GM18909 (cell line): ENCODE measurements around the gene SLAIN2.

Experiments
- ATAC-seq: cut with Tn5 transposase; IDR thresholded peaks from one replicate; pipeline ENCODE4 v1.9.1; 2021; ENCODE audit warnings: mild to moderate bottlenecking; ENCODE audit not compliant: unreplicated experiment, poor library complexity

Gene SLAIN2

GRCh38 chr4:48367016-48367415 is 25.7 kb downstream of the SLAIN2 start:
- no peak for ATAC-seq

- no peak for ATAC-seq
Measured at GRCh38 chr4:48368389-48368788, 27.1 kb downstream of the SLAIN2 start.

DNA sequence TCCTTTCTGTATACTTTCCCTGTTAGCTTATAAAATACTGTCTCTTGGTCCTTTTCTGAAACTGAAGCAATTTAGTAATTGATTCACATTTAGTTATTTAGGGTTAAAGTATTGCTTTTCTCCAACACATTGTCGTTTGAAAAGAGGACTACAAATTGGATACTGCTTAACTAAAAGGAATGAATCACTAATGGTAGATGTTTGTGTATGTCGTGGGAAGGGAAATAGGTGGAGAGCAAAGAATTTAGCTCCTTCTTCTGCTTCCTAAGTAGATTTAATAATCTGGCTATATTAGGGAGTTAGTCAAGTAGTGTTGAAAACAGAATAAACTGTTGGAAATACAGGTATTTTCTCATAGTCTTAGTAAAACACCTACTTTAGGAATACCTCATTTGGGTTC is 27.9 kb downstream of the SLAIN2 start:
- ATAC-seq, result no peak

- ATAC-seq, result no peak
Measured at GRCh38 chr4:48369771-48370170, 28.4 kb downstream of the SLAIN2 start.

DNA sequence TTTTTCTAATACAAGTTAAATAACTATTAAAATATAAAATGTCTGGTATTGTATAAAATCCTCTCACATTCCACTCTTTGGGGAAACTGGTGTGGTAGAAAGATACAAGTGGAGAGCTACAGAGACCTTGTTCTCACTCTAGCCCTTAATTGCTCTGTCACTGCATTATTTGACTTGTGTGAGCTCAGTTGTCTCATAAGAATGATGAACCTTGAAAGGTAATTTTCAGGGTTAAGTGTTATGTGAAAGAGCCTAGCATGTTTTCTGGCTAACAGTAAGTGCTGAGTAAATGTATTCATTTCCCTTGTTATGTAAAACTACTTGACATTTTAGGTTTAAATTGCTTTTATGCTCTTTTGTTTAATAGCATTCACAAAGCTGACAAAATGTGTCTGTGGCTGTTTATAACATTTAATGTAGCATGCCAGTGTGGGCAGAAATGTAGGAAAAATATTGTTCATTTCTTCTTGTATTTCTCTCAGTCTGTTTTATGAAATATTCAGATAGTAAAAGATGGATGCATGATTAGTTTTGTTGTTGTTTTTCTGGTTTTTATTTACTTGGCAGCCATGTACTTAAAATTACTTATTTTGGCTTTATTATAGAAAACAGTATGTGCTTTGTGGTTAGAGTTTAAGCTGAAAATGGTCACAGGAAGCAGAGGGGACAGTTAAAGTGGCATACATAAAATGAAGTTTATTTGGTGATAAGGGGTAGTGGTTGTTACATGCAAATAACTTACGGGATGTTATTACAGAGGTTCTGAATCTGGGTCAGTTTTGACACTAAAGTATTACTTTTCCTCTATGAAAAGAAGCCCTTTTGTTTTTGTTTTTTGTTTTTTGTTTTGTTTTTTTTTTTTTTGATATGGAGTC is 29.2 kb downstream of the SLAIN2 start:
- no peak for ATAC-seq

GRCh38 chr4:48372272-48372671 is 30.9 kb downstream of the SLAIN2 start:
- no peak for ATAC-seq

DNA sequence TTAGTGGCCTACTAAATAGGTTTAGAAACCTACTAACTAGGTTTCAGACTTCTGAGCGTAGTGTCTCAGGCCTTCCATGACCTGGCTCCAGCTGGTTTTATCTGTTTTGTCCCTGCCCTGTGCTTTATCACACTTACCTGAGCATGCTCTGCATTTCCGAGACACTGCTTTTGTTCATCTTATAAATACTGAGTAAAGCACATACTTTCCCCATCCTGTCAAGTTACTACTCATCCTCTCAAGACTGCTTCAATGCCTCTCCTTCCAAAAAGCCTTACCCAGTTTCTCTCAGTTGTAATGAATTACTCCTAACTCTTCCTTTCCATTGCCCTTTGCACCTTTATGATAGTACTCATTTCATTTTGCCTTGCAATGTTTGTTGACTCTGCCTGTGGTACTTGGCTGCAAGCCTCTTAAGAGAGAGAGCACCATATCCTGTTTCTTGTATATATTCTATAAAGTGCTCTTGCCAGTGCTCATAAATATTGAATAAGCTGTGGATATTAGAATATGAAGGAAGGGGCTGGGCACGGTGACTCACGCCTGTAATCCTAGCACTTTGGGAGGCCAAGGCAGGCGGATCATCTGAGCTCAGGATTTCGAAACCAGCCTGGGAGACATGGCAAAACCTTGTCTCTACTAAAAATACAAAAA is 34.4 kb downstream of the SLAIN2 start:
- ATAC-seq, result no peak

GRCh38 chr4:48379587-48380180 is 38.4 kb downstream of the SLAIN2 start:
- no peak for ATAC-seq

DNA sequence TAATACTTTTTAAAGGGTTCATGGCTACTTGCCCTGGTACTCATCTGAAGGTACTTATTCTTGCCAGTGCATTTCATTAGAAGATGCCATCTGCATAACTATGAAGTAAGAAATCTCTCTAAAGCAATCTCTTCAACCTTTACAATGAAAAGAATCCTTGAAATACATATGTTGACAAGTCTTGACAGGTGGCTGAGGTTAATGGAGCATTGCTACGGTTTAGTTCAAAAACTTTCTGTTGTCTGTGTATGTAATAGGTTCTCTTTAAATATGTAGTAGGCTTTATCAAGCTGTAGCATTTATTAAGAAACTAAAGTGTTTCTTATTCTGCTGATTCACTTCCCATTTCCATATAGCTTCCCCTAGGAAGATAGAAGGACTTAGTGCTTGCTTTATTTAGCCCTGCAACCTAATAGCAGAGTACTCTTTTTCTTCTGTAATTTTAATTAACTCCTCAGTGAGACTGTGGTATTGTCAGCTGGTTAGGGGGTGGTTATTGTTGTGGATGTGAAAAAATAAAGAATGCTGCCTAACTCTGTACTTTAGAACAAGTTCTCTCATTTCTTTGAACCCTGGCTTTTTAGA is 39.3 kb downstream of the SLAIN2 start:
- ATAC-seq, result no peak

- ATAC-seq, result no peak
Measured at GRCh38 chr4:48388525-48389154, 47.3 kb downstream of the SLAIN2 start.

DNA sequence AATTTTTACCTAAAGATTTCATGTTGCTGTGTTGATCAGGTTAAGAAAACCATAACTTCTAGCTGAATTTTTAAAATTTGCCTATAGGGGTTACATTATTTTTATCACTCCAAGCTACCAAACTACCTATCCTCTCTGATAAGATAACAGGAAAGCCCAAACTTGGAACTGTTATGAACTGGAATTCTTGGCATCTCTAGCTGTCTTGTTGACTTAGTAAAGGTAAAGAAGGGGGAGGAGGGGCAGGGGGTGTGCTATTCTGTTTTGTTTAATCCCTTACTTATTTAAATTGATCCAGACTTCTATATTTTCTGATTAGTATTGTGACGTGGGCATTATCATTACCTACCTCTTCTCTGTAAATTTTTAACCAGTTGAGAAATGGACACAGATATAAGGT is 54.7 kb downstream of the SLAIN2 start:
- no peak for ATAC-seq

DNA sequence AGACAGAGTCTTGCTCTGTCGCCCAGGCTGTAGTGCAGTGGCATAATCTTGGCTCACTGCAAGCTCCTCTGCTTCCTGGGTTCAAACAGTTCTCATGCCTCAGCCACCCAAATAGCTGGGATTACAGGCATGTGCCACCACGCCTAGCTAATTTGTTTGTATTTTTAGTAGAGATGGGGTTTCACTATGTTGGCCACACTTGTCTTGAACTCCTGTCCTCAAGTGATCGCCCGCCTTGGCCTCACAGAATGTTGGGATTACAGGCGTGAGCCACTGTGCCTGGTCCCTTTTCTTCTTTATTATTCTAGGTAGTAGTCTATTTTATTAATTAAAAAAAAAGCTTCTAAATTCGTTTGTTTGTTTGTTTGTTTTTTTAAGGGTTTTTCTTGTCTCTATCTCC is 59.1 kb downstream of the SLAIN2 start:
- no peak for ATAC-seq

- no peak for ATAC-seq
Measured at GRCh38 chr4:48403358-48403757, 62.0 kb downstream of the SLAIN2 start.

- ATAC-seq, result no peak
Measured at GRCh38 chr4:48403779-48404178, 62.5 kb downstream of the SLAIN2 start.

DNA sequence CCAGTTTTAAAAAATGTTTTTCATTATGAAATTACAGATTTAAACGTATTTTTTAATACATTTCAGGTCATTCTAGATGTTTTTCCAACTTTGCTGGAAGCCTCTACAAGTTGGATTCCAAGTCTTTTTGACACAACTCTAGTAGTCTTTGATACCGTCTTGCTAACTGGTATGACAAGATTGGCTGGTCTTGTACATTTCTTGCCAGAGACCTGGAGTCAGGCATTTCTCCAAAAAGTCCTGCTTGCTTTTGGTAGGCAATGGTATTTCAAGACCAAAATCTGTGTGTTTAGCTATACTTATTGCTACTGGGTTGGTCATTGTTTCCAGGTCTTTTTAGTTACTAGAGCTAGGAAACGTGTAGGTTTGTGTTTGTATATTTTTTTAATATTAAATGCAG is 64.6 kb downstream of the SLAIN2 start:
- ATAC-seq, result no peak

- no peak for ATAC-seq
Measured at GRCh38 chr4:48409203-48409602, 67.9 kb downstream of the SLAIN2 start.

GRCh38 chr4:48410812-48411211 is 69.5 kb downstream of the SLAIN2 start:
- ATAC-seq, result no peak

- ATAC-seq, result no peak
Measured at GRCh38 chr4:48420144-48420543, 78.8 kb downstream of the SLAIN2 start.

- ATAC-seq, result no peak
Measured at GRCh38 chr4:48421101-48421500, 79.8 kb downstream of the SLAIN2 start.

- ATAC-seq, result no peak
Measured at GRCh38 chr4:48428926-48429325, 87.6 kb downstream of the SLAIN2 start.
